Central memory CD8-positive, alpha-beta T cell (primary cell): Measurements from ENCODE around the gene THRA.
A peak's percentile ranks its signal among the peaks of the same experiment; 100 is the strongest.

ENCODE experiments used
- ATAC-seq: fragments of 150-1000 bp; cut with Tn5 transposase; replicated peaks from 2 replicates; pipeline ENCODE4 v1.10.0; 2022; ENCODE audit warnings: mild to moderate bottlenecking, moderate FRiP score, moderate number of reproducible peaks; ENCODE audit not compliant: poor library complexity, severe bottlenecking; ENCODE audit errors: extremely low read depth
- DNase-seq, 2 donors: peaks; one replicate each; pipeline ENCODE4 v3.0.0; 2021; ENCODE audit warnings: low spot score in 2 of 2
- H3K27ac Mint-ChIP-seq: one replicate; pipeline ENCODE4 v1.8.0; 2022; ENCODE audit warnings: low read depth, mild to moderate bottlenecking, moderate library complexity, mixed read lengths
- H3K27me3 Mint-ChIP-seq: one replicate; pipeline ENCODE4 v1.8.0; 2022; ENCODE audit warnings: mixed read lengths
- H3K36me3 Mint-ChIP-seq: one replicate; pipeline ENCODE4 v1.8.0; 2022; ENCODE audit warnings: mild to moderate bottlenecking, moderate library complexity, mixed read lengths; ENCODE audit not compliant: insufficient read depth
- H3K4me1 Mint-ChIP-seq: one replicate; pipeline ENCODE4 v1.8.0; 2022; ENCODE audit warnings: mixed read lengths
- H3K4me3 Mint-ChIP-seq: one replicate; pipeline ENCODE4 v1.8.0; 2022; ENCODE audit warnings: mild to moderate bottlenecking, moderate library complexity, mixed read lengths
- H3K9me3 Mint-ChIP-seq: one replicate; pipeline ENCODE4 v1.8.0; 2022; ENCODE audit warnings: mixed read lengths

The THRA gene

GRCh38 chr17:40063187-40063771 lies 514 bp downstream of the THRA start:
- ATAC-seq (peak; percentile 40), DNase-seq (peak in 1 of 2 donors; percentile 18)
- H3K27me3 Mint-ChIP-seq: no peaks in the 10 kb centered on the region
- H3K9me3 Mint-ChIP-seq: no peaks in the 10 kb centered on the region
- peaks cover 47% of the 10 kb centered on the region for H3K4me1 Mint-ChIP-seq
- peak overlapping the region; percentile 30 for H3K27ac Mint-ChIP-seq
- H3K4me3 Mint-ChIP-seq: peak overlapping the region; percentile 86
- no peaks in the 10 kb centered on the region for H3K36me3 Mint-ChIP-seq

GRCh38 chr17:40063901-40064531 lies 1.3 kb downstream of the THRA start:
- Mint-ChIP-seq H3K4me1 (peaks cover 55% of the 10 kb centered on the region), H3K9me3 (no peaks in the 10 kb centered on the region), H3K36me3 (peaks cover 2% of the 10 kb centered on the region), H3K27me3 (no peaks in the 10 kb centered on the region), H3K4me3 (peak overlapping the region; percentile 86), H3K27ac (peak overlapping the region; percentile 30)
- ATAC-seq (no peak), DNase-seq (no peak)

DNA sequence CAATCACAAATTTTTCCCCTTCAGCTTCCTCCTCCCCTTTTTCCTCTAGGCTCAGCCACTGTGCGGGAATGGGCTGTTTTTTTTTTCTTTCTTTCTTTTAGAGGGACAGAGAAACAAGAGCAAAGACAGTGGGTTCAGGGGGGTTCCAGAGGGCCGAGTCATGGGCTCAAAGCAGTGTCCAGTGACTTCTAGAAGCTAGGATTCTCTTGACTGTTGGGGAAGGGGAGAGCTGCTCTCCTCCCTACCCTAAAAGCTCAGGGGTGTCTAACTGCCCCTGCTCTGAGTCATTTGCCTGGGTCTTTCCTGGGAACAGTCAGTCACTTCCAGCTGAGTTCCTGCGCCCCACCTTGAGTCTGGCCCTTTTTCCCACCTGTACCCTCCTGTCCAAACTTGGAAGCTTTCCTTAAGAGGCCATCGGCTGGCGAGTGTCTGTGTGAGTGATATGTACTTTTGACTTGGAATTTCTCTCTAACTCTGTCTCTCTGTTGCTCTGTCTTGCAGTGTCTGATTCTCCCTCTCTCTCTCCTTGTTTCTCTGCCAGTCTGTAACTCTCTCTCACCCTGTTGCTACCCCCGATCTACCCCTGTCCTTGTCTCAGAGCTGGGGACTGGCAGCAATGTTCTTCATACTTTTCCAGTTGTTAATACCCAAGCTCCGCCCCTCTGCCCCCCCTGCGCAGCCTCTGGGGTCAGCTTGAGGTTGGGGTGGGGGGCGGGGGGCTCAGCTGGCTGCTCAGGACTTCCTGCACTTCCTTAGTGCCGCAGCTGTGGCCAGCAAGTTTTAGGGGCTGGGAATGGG lies 2.4 kb downstream of the THRA start:
- DNase-seq: no peak
- H3K27ac Mint-ChIP-seq: peak overlapping the region; percentile 11
- H3K4me1 Mint-ChIP-seq: peaks cover 66% of the 10 kb centered on the region
- no peak for ATAC-seq
- no peaks in the 10 kb centered on the region for H3K9me3 Mint-ChIP-seq
- H3K27me3 Mint-ChIP-seq: no peaks in the 10 kb centered on the region
- H3K4me3 Mint-ChIP-seq: peak overlapping the region; percentile 86
- H3K36me3 Mint-ChIP-seq: peaks cover 4% of the 10 kb centered on the region

GRCh38 chr17:40065769-40066510 lies 3.2 kb downstream of the THRA start:
- DNase-seq (no peak), ATAC-seq (no peak)
- Mint-ChIP-seq H3K9me3 (no peaks in the 10 kb centered on the region), H3K4me1 (peaks cover 74% of the 10 kb centered on the region), H3K36me3 (peaks cover 4% of the 10 kb centered on the region), H3K27me3 (no peaks in the 10 kb centered on the region), H3K27ac (peak overlapping the region; percentile 25), H3K4me3 (peak overlapping the region; percentile 86)

- peaks cover 68% of the 10 kb centered on the region for H3K4me1 Mint-ChIP-seq
- DNase-seq (no peak), ATAC-seq (no peak)
- no peaks in the 10 kb centered on the region for H3K9me3 Mint-ChIP-seq
- peak overlapping the region; percentile 72 for H3K4me3 Mint-ChIP-seq
- H3K27me3 Mint-ChIP-seq: no peaks in the 10 kb centered on the region
- H3K27ac Mint-ChIP-seq: peak overlapping the region; percentile 86
- peaks cover 4% of the 10 kb centered on the region for H3K36me3 Mint-ChIP-seq
These were observed 4.9 kb downstream of the THRA start for GRCh38 chr17:40067710-40068109.

DNA sequence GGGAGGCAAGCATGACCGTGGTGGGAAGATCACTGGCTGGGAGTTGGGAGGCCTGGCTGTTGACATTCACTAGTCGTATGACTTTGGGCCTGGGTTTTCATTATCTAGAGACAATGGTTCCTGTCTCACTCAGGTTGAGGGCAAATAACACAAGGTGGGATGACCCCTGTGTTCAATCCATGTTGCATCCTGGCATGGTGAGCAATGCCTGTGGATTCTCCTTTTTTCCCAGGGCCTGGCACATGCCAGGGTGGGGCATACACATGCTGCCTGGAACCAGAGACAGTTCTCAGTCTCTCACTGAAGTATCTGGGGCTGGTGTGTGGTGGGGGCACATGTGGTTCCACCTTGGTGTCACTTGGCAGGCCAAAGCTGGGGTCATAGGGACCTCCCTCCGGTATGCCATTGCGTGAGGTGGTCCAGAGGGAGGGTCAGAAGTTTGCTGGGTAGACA lies 5.4 kb downstream of the THRA start:
- DNase-seq (no peak), ATAC-seq (no peak)
- no peaks in the 10 kb centered on the region for H3K9me3 Mint-ChIP-seq
- peak overlapping the region; percentile 72 for H3K4me3 Mint-ChIP-seq
- H3K27ac Mint-ChIP-seq: peak overlapping the region; percentile 86
- peaks cover 72% of the 10 kb centered on the region for H3K4me1 Mint-ChIP-seq
- peaks cover 4% of the 10 kb centered on the region for H3K36me3 Mint-ChIP-seq
- H3K27me3 Mint-ChIP-seq: no peaks in the 10 kb centered on the region

GRCh38 chr17:40068584-40068916 lies 5.8 kb downstream of the THRA start:
- ATAC-seq (no peak), DNase-seq (no peak)
- Mint-ChIP-seq H3K36me3 (peaks cover 4% of the 10 kb centered on the region), H3K4me1 (peaks cover 72% of the 10 kb centered on the region), H3K27me3 (no peaks in the 10 kb centered on the region), H3K27ac (peak overlapping the region; percentile 86), H3K9me3 (no peaks in the 10 kb centered on the region), H3K4me3 (peak overlapping the region; percentile 72)

DNA sequence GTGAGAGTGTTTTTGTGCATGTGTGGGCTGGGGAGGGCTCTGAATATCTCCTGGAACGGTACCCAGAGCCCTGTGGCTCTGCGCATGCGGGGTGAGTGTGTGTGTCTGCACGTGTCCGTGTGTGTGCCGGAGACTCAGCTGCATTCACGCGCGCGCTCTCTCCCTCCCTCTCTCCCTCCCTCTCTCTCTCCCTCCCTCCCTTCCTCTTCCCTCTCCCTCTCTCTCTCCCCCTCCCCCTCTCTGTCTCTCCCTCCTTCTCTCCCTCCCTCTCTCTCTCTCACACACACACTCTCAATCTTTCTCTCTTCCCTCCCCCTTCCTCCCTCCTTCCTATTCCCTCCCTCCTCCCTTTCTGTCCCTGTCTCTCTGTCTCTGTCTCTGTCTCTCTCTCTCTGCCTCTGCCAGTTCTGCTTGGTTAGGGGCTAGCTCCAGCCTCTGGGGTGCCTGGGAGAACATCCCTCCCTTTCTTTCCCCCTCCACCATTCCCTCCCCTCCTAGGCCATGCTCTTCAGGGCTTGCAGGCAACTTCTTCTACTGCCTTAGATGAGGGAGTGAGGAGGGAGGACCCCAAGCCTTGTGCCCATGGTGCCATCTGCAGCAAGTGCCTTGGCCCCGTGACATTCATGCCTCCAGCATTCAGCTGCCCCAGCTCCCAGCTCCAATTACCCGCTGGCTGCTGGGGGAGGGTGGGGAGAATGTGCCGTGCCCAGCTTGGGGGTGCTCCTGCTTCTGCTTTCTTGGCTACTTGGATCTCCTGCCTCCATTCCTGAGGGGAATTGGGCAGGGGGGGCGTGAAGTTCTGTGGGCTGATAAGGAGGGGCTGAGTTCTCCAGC lies 6.4 kb downstream of the THRA start:
- Mint-ChIP-seq H3K27ac (peak overlapping the region; percentile 86), H3K36me3 (peaks cover 4% of the 10 kb centered on the region), H3K4me1 (peaks cover 71% of the 10 kb centered on the region), H3K9me3 (no peaks in the 10 kb centered on the region), H3K27me3 (no peaks in the 10 kb centered on the region), H3K4me3 (peak overlapping the region; percentile 72)
- ATAC-seq: peak; percentile 61
- peak in 1 of 2 donors; percentile 48 for DNase-seq

DNA sequence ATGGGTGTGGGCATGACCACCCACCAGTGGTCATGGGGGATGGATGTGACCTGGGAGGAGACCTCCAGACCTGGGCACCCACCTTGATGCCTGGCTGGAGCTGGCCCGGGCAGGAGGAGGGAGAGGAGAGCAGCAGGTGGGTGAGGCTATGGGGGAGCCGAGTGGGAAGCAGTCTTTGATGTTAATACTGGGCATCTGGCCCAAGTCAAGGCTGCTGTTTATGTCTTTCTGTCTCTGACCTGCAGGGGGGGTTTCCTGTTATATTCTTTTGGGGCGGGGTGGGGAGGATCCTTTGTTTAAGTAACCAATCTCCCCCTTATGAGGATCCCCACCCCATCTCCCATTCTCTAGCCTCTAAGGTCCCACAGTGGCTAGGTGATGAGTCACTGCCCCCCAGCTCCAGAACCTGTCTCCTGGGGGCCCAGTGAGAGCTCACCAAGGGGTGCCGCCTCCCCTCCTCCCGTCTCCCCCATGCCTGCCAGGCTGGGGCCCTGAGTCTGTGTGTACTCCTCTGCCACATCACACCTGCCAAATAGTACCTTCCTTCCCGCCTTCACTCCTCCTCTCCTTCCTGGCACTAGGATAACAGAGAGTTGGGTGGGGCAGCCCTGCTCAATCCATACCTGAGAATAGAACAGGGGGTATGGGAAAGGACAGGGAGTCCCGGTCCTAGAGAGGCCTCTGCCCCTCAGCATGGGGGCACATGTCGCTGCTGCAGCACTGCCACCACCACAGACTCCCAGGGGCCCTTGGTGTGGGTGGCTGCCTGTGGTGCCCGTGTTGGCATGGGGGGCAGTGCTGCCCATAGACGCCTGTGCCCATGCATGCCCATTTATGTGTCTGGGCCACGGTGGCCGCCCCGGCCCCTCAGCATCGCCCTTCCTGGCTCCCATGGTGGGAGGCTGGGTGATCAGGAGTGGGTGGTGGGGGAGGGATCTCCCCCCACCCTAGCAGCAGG lies 7.3 kb downstream of the THRA start:
- peaks cover 5% of the 10 kb centered on the region for H3K36me3 Mint-ChIP-seq
- H3K27me3 Mint-ChIP-seq: no peaks in the 10 kb centered on the region
- DNase-seq (peak in 1 of 2 donors; percentile 15), ATAC-seq (peak; percentile 64)
- no peaks in the 10 kb centered on the region for H3K9me3 Mint-ChIP-seq
- peak overlapping the region; percentile 72 for H3K4me3 Mint-ChIP-seq
- H3K4me1 Mint-ChIP-seq: peaks cover 66% of the 10 kb centered on the region
- peak overlapping the region; percentile 86 for H3K27ac Mint-ChIP-seq

DNA sequence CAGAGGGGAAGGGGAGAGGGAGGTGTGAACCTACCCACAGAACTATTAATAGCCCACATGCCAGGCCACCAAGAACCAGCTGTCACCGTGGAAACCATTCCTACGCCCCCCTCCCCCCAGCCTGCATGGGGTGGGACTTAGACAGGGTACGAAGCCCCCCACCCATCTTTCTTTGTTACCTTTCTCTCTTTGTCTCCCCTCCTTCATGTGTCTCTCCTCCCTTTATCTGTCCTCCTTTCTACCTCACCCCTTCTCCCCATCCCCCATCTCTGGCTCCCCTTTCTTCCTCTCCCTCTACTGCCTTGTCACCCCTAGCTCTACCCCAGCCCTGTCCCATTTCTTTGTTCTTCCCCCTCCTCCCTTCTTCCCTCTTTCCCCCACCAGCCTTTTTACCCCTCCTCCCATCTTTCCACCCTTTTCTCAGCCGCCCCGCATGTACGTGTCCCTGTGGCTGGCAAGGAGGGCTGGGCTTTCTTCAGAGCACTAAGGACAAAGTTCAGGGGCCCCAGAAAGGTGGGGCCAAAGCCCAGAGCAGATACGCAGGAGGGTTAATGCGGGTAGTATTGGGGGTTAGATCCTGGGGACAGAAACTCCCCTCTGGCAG lies 8.0 kb downstream of the THRA start:
- Mint-ChIP-seq H3K4me3 (peak overlapping the region; percentile 72), H3K27ac (peak overlapping the region; percentile 86), H3K36me3 (peaks cover 8% of the 10 kb centered on the region), H3K9me3 (no peaks in the 10 kb centered on the region), H3K27me3 (no peaks in the 10 kb centered on the region), H3K4me1 (peaks cover 68% of the 10 kb centered on the region)
- ATAC-seq (no peak), DNase-seq (no peak)
